KOPT-K1 (cell line): ENCODE measurements around the gene FRG2B.
"Not testable (repeated sequence)": the region's sequence is repeated elsewhere in the genome, so short reads cannot be mapped to it uniquely, and the experiment has no call there.

ENCODE experiments used
- H3K27ac ChIP-seq: fragments of 200-600 bp; sonication (generic); 2 replicates; pipeline ENCODE4 v1.5.1; 2016; ENCODE audit warnings: antibody characterized with exemption, mild to moderate bottlenecking, low read depth, low read length; ENCODE audit not compliant: poor library complexity, severe bottlenecking
- H3K36me3 ChIP-seq: fragments of 200-600 bp; sonication (generic); 2 replicates; pipeline ENCODE4 v1.5.1; 2017; ENCODE audit warnings: antibody characterized with exemption, mild to moderate bottlenecking, low read length, moderate library complexity; ENCODE audit not compliant: insufficient read depth
- H3K9me3 ChIP-seq: fragments of 200-600 bp; sonication (generic); 2 replicates; pipeline ENCODE4 v1.5.1; 2017; ENCODE audit warnings: antibody characterized with exemption, low read length, mild to moderate bottlenecking; ENCODE audit not compliant: insufficient read depth, poor library complexity, severe bottlenecking

The FRG2B gene

DNA sequence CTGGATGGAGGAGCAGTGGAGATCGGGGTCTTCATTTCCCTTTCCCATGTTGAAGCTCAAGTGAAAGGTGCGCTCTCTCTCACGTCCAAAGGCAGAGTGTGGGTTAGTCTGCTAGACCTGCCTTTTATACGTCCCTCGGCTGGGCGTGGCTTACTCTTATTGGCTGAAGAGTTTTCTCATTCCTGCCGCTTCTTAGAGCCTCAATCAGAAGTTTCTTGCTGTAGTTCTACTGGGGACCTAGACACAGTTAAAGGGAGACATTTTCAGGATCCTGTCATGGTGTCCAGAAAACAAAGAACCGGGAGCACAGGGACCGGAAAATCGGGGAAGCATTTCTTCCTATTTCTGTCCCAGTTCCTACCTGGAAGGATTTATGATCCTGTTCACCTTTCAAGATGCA, at the start of gene FRG2B:
TSS of gene FRG2B (minus strand) at position 101 of the 400 bp plus-strand sequence. CDS start at position 48, 53 bp downstream.
- not testable (repeated sequence) for H3K9me3 ChIP-seq, H3K27ac ChIP-seq, H3K36me3 ChIP-seq

DNA sequence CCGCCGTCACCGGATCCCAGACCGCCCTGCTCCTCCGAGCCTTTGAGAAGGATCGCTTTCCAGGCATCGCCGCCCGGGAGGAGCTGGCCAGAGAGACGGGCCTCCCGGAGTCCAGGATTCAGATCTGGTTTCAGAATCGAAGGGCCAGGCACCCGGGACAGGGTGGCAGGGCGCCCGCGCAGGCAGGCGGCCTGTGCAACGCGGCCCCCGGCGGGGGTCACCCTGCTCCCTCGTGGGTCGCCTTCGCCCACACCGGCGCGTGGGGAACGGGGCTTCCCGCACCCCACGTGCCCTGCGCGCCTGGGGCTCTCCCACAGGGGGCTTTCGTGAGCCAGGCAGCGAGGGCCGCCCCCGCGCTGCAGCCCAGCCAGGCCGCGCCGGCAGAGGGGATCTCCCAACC, 40.9 kb upstream of the FRG2B start:
- not testable (repeated sequence) for H3K27ac ChIP-seq, H3K9me3 ChIP-seq, H3K36me3 ChIP-seq

GRCh38 chr10:133663544-133664160, 37.1 kb upstream of the FRG2B start:
- not testable (repeated sequence) for H3K27ac ChIP-seq, H3K36me3 ChIP-seq, H3K9me3 ChIP-seq

DNA sequence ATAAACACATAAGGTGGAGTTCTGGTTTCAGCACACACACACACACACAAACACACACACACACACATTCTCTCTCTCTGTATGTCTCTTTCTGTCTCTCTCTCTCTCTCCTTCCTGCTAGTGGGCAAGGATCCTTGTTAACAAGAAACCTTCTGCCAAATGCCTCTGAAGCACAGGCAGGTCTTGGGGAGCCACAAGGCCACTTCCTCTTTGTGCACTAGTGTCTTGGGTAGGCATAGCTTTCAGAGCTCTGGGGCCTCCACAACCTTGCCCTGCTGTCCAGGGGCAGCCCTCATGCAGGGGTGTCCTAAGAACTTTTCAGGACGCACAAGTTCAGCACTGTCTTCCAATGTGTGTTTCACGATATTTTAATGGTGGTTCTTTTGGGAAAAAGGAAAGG, 34.5 kb upstream of the FRG2B start:
- not testable (repeated sequence) for H3K36me3 ChIP-seq, H3K27ac ChIP-seq, H3K9me3 ChIP-seq

GRCh38 chr10:133660516-133660915, 33.9 kb upstream of the FRG2B start:
- H3K9me3 ChIP-seq, H3K27ac ChIP-seq: not testable (repeated sequence)

DNA sequence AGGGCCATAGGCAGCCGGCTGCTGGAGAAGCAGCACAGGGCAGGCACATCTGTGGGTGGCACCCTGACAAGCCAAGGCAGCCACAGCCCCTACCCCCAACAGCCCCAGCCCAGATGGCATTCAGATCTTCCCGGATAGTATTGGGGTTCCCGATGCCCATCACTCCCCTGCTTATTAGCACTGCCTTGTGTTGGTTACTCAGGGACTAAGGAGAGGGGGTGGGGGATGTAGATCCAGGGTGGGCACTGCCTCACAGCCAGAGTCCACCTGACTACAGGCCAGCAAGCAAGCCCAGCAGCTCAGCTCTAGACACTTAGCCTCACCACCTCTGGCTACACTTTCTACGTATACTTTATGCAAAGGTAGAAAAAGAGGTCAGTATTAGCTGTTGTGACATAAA, 30.7 kb upstream of the FRG2B start:
- H3K36me3 ChIP-seq, H3K27ac ChIP-seq, H3K9me3 ChIP-seq: not testable (repeated sequence)

More at GRCh38 chr10:133660516-133660915, 33.9 kb upstream of the FRG2B start:
- H3K36me3 ChIP-seq, result not testable (repeated sequence)

DNA sequence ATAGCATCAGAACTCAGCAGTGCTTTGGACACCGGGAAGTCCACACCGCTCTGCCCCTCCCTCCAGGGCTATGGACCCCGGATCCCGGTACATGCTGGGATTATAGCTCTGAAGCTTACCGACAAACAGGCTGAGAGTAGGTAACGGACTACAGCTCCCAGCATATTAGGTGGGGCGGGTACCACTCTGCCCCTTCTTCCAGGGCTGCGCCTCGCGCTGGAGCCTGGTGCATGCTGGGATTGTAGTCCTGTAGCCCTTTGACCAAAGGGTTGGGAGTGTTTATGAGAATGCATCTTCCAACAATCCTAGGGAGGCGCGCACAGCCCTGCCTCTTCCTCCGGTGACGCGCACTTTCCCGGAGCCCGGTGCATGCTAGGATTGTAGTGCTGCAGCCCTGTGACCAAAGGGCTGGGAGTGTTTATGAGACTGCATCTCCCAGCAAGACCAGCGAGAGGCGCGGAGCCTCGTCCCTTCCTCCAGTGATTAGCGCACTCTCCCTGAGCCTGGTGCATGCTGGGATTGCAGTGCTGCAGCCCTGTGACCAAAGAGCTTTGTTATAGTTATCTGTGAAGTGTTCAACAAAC, 22.4 kb upstream of the FRG2B start:
- not testable (repeated sequence) for H3K27ac ChIP-seq, H3K9me3 ChIP-seq, H3K36me3 ChIP-seq

- not testable (repeated sequence) for H3K9me3 ChIP-seq, H3K27ac ChIP-seq, H3K36me3 ChIP-seq
Observed at GRCh38 chr10:133647075-133647748, 20.6 kb upstream of the FRG2B start.

- not testable (repeated sequence) for H3K27ac ChIP-seq, H3K36me3 ChIP-seq, H3K9me3 ChIP-seq
Observed at GRCh38 chr10:133637846-133638235, 11.2 kb upstream of the FRG2B start.

DNA sequence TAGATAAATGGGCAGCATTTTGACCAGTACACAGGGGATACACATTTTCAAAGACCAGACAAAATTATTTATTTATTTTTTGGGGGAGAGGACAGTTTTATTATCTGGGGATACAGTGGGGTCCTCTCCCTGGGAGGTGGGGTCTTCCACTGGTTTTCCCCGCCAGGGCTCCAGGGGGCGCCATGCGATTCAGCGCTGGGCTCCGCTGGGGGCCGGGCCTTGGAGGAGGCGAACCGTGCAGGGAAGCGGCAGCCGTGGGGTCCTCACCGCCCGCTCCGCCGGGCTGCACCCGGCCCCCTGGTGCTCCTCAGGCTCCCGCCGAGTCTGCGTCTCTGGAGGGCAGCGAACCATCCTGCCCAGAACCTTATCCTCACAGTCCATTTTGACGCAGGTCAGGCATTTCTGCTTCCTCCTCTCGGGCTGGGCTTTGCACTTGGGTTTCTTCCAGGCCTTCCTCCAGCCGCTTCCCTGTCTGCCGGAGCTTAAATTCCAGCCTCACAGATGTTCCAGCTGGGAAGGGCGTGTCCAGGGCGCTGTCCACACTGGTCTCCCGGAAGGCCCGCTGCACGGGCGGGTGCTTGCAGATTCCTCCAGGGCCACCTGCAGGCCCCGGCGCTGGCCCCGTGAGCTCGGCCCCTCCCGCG, 10.7 kb upstream of the FRG2B start:
- not testable (repeated sequence) for H3K27ac ChIP-seq, H3K36me3 ChIP-seq

GRCh38 chr10:133630723-133631249, 4.2 kb upstream of the FRG2B start:
- H3K36me3 ChIP-seq, H3K27ac ChIP-seq, H3K9me3 ChIP-seq: not testable (repeated sequence)

More for the DNA sequence above, 10.7 kb upstream of the FRG2B start:
- H3K9me3 ChIP-seq, result not testable (repeated sequence)

DNA sequence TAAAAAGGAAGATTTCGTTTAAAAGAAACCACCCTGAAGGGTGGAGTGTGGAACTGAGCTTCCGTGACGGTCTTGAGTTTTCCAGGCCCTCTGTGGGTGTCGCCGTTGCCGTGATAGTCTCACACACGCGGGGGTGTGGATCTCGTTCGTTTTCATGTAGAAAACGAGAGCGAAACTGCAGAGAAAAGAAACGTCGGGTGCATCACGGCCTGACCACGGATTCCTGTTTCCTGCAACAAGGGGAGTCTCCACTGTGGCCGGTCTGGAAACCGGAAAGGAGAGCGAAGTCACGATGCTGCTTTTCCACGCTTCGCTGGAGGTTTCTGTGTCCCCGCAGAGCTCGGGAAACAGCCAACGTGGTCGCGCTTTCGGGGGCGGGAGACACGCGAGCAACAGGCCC, 4.1 kb downstream of the FRG2B start:
- not testable (repeated sequence) for H3K27ac ChIP-seq, H3K9me3 ChIP-seq, H3K36me3 ChIP-seq

- Histone ChIP-seq H3K36me3 (no peaks in the 10 kb centered on the region), H3K27ac (no peak overlapping the region), H3K9me3 (no peaks in the 10 kb centered on the region)
Observed at GRCh38 chr10:133618851-133619250, 7.7 kb downstream of the FRG2B start.

- H3K27ac ChIP-seq, result no peak overlapping the region
- H3K9me3 ChIP-seq, result no peaks in the 10 kb centered on the region
- H3K36me3 ChIP-seq, result no peaks in the 10 kb centered on the region
Observed at GRCh38 chr10:133617196-133617595, 9.4 kb downstream of the FRG2B start.

- Histone ChIP-seq H3K36me3 (no peaks in the 10 kb centered on the region), H3K9me3 (no peaks in the 10 kb centered on the region)
Observed at GRCh38 chr10:133616371-133617130, 10.0 kb downstream of the FRG2B start.

More at GRCh38 chr10:133616371-133617130, 10.0 kb downstream of the FRG2B start:
- no peak overlapping the region for H3K27ac ChIP-seq
